Gastrocnemius medialis (tissue), 4 donors: ENCODE measurements around the gene PIGN.

Source experiments
- CTCF ChIP-seq, 5 experiments: fragments of 450-650 bp in 3 of 5; fragments of 200-600 bp in 2 of 5; sonication (generic) in 2 of 5; IDR thresholded peaks in 4 of 5; conservative IDR thresholded peaks in 1 of 5; 1 replicate in 4 of 5; 2 replicates in 1 of 5; pipeline ENCODE4 v1.5.1; 2016 to 2019; ENCODE audit warnings: antibody characterized with exemption in 5 of 5, mild to moderate bottlenecking in 3 of 5, moderate library complexity in 3 of 5
- POLR2A ChIP-seq, 2 donors: fragments of 450-650 bp; IDR thresholded peaks; one replicate each; pipeline ENCODE4 v1.6.1; 2017; ENCODE audit warnings: antibody characterized with exemption in 2 of 2, mild to moderate bottlenecking in 2 of 2, moderate library complexity in 2 of 2

- TF ChIP-seq POLR2A (IDR thresholded peaks at IDR 0.05) (no peak), CTCF (IDR thresholded peaks at IDR 0.05 in 4 of 5, conservative IDR thresholded peaks at IDR 0.05 in 1 of 5) (no peak)
Measured at GRCh38 chr18:62033207-62033606, 153.6 kb downstream of the PIGN start.
